Ectodermal cell (in vitro differentiated cells): Measurements from ENCODE around the gene CBS.
"Not testable (repeated sequence)": the region's sequence is repeated elsewhere in the genome, so short reads cannot be mapped to it uniquely, and the experiment has no call there.

Source experiments
- H3K27ac ChIP-seq: 2 replicates; pipeline ENCODE4 v1.7.0; 2013; ENCODE audit warnings: mild to moderate bottlenecking, low read depth, low read length; ENCODE audit not compliant: insufficient read depth, poor library complexity, severe bottlenecking
- H3K27me3 ChIP-seq: 2 replicates; pipeline ENCODE4 v1.7.0; 2013; ENCODE audit warnings: mild to moderate bottlenecking, low read length; ENCODE audit not compliant: insufficient read depth, control insufficient read depth, poor library complexity, severe bottlenecking
- H3K36me3 ChIP-seq: one replicate; pipeline ENCODE4 v1.7.0; 2013; ENCODE audit warnings: low read length; ENCODE audit not compliant: control insufficient read depth, insufficient read depth
- H3K4me1 ChIP-seq: one replicate; pipeline ENCODE4 v1.7.0; 2013; ENCODE audit warnings: low read length; ENCODE audit not compliant: control insufficient read depth, insufficient read depth
- H3K4me3 ChIP-seq: 2 replicates; pipeline ENCODE4 v1.7.0; 2013; ENCODE audit warnings: low read depth, low read length, control low read depth; ENCODE audit not compliant: insufficient read depth
- H3K9me3 ChIP-seq: 2 replicates; pipeline ENCODE4 v1.7.0; 2013; ENCODE audit warnings: mild to moderate bottlenecking, low read length, moderate library complexity; ENCODE audit not compliant: control insufficient read depth
- WGBS, 2 experiments: methylation state at CpG; one replicate each; pipeline ENCODE4 v1.1.7; 2013; ENCODE audit warnings: missing lambda C conversion rate in 2 of 2; 5-methylcytosine and 5-hydroxymethylcytosine counted together

Gene CBS

DNA sequence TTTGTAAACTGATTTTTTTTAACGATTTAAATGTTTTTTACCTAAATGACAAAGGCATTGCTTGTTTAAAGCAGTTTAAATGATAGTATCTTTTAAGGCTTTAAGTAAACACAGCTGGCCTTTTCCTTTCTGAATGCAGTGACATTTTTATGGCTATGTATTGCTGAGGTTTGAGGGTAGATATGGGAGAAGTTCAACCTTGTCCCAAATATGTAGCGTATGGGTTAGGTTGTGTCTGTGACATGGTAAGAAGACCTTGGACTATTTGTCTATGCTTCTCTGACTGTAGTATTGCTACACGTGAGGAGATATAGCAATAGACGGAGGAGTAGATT, 68.8 kb downstream of the CBS start:
- H3K27me3 ChIP-seq, result no peaks in the 10 kb centered on the region
- H3K36me3 ChIP-seq, result no peaks in the 10 kb centered on the region
- 95% methylated on average over 4 of the region's 4 CpGs for WGBS, 2 experiments
- no peaks in the 10 kb centered on the region for H3K4me1 ChIP-seq
- H3K9me3 ChIP-seq, result no peaks in the 10 kb centered on the region
- no peak overlapping the region for H3K27ac ChIP-seq
- H3K4me3 ChIP-seq, result no peak overlapping the region

DNA sequence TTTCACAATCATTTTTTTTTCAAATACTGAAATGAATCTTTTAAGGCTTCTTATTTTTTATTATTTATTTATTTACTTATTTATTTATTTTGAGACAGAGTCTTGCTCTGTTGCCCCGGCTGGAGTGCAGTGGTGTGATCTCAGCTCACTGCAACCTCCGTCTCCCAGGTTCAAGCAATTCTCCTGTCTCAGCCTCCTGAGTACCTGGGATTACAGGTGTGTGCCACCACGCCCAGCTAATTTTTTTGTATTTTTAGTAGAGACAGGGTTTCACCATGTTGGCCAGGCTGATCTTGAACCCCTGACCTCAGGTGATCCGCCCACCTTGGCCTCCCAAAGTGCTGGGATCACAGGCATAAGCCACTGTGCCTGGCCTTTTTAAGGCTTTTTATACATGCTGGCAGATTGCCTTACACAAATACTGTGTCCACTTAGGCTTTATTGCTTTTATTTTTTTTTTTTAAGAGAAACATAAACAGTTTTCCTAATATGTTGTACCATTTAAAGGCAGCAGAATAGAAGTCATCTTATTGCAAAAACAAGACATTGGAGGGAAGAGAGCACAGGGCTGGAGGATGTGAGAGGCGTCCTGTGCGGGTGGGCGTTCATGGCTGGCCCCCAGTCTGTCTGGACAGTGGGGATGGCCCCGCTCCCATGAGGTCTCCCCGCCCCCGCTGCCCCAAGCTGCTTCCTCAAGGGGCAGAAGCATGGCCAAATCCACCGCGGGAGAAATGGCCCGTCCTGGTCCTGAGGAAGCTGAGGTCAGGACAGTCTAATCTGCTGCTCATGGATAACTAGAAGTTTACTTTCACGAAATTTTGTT, 69.4 kb downstream of the CBS start:
- H3K4me1 ChIP-seq, H3K9me3 ChIP-seq, H3K4me3 ChIP-seq, H3K27me3 ChIP-seq, H3K27ac ChIP-seq, H3K36me3 ChIP-seq: not testable (repeated sequence)
- WGBS, 2 experiments, result 86 to 90% methylated on average over 14 of the region's 14 CpGs

DNA sequence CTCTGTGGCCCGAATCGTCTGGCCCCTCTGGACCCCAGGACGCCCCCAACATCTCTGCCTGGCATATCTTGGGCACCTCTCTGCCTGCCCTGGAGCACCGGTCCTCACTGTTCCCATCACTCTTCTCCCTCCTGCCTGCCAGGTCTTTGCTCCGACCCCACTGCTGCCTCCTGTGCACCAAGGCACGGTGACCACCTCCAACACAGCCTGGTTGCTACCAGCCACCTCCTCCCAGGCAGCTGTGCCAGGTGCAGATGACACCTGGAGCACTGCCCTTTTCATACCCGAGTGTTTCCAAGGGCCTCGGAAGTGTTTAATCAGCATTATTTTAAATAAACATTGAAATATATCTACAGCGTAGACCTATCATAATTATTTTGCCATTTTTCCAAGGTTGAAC, 70.0 kb downstream of the CBS start:
- Histone ChIP-seq H3K36me3 (no peaks in the 10 kb centered on the region), H3K9me3 (no peaks in the 10 kb centered on the region), H3K27ac (no peak overlapping the region), H3K4me3 (no peak overlapping the region), H3K27me3 (no peaks in the 10 kb centered on the region), H3K4me1 (no peaks in the 10 kb centered on the region)
- 78 to 82% methylated on average over 9 of the region's 9 CpGs for WGBS, 2 experiments

DNA sequence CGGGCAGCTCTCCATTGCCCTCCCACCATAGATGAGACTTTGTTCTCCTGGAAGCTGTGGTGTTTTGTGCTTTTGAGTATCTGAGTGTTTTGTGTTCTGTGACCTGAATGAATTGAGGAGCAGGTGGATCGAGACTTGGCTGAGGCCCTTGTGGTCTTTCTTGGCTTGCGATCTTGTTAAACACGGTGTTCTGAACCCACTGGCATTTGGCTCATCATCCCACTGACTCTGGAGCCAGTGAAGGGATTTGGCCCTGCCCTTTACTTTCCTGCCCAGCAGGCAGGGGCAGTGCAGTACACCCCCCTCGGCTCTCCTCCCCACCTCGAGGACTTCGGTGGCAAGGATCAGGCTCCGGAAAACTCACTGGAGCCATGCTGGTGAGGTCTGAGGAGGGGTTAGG, 70.7 kb downstream of the CBS start:
- no peaks in the 10 kb centered on the region for H3K36me3 ChIP-seq
- no peak overlapping the region for H3K27ac ChIP-seq
- H3K9me3 ChIP-seq, result no peaks in the 10 kb centered on the region
- no peak overlapping the region for H3K4me3 ChIP-seq
- H3K4me1 ChIP-seq, result no peaks in the 10 kb centered on the region
- 83% methylated on average over 8 of the region's 8 CpGs for WGBS, 2 experiments
- no peaks in the 10 kb centered on the region for H3K27me3 ChIP-seq
